ENCODE measurements around the gene TMC4.

TMC4 gene

DNA sequence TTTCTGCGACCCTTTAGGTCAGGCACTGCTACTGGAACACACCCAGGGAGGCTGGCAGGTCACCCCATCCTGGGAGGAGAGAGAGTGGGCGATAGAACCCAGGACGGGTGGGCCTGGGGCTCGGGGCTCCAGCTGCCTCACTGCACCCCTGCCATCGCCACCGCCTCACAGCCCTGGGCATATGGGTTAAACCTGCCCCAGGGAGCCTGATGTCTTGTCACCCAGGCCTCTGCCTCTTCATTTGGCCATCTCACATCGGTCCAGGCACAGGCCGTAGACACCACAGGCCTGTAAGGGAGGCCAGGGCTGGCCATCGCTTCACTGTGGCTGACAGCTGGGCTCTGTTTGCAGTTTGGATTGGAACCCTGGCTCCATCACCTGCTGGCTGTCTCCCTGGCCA lies 47.2 kb downstream of the TMC4 start:
- DNase-seq (ENCODE audit: extremely low read depth, low read depth): no peak
- no peak overlapping the region for H3K4me3 ChIP-seq (replicated peaks; ENCODE audit: low read depth, low read length)
- TF ChIP-seq, protein P1, sequence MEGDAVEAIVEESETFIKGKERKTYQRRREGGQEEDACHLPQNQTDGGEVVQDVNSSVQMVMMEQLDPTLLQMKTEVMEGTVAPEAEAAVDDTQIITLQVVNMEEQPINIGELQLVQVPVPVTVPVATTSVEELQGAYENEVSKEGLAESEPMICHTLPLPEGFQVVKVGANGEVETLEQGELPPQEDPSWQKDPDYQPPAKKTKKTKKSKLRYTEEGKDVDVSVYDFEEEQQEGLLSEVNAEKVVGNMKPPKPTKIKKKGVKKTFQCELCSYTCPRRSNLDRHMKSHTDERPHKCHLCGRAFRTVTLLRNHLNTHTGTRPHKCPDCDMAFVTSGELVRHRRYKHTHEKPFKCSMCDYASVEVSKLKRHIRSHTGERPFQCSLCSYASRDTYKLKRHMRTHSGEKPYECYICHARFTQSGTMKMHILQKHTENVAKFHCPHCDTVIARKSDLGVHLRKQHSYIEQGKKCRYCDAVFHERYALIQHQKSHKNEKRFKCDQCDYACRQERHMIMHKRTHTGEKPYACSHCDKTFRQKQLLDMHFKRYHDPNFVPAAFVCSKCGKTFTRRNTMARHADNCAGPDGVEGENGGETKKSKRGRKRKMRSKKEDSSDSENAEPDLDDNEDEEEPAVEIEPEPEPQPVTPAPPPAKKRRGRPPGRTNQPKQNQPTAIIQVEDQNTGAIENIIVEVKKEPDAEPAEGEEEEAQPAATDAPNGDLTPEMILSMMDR (IDR thresholded peaks at IDR 0.05; ENCODE audit: low read depth, low read length, missing control alignments): no peak

DNA sequence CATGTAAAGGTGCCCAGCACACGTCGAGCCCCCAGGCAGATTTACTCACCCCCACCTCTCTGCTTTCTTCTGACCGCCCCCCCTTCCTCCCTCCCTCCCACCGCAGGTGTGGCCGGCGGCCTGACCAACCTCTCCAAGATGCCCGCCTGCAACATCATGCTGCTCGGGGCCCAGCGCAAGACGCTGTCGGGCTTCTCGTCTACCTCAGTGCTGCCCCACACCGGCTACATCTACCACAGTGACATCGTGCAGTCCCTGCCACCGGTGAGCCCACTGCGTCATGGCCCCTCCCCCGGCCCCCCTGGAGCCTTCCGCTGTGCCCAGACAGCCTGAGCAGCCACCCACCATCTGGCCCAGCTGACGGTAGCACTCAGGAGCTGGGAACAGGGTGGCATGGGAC lies 48.6 kb downstream of the TMC4 start:
- no peak overlapping the region for H3K4me3 ChIP-seq (replicated peaks; ENCODE audit: low read depth, low read length)
- TF ChIP-seq, protein P1 (IDR thresholded peaks at IDR 0.05; ENCODE audit: low read depth, low read length, missing control alignments): no peak
- no peak for DNase-seq (ENCODE audit: extremely low read depth, low read depth)

DNA sequence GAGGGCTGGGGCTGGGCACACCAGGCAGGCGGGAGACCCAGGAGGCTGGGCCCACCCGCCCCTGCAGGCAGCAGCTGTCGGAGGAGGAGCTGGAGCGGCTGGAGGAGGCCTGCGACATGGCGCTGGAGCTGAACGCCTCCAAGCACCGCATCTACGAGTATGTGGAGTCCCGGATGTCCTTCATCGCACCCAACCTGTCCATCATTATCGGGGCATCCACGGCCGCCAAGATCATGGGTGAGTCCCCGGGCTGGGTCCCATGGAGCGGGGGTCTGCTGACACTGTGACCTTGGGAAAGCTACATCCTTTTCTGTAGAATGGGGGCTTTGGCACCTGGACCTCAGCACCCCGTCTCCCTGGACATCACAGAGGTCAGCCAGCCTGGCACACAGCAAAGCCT lies 49.3 kb downstream of the TMC4 start:
- DNase-seq (ENCODE audit: extremely low read depth, low read depth): no peak
- no peak overlapping the region for H3K4me3 ChIP-seq (replicated peaks; ENCODE audit: low read depth, low read length)
- TF ChIP-seq, protein P1 (IDR thresholded peaks at IDR 0.05; ENCODE audit: low read depth, low read length, missing control alignments): no peak

DNA sequence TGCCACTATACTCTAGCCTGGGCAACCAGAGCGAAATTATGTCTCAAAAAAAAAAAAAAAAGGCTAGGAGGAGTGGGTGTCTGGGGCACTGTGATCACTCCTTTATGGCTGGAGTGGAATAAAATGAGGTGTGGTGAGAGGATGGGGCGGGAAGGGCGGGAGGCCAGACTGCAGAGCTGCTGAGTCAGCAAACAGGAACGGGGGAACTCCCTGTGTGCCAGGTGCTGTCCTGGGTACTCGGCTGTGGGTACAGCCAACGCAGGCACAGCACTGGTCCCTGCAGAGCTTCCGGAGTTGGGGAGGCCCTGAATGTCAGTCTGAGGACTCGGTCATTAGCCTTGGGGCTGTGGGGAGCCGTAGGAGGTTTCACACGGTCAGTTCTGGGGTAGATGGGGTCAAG lies 51.7 kb downstream of the TMC4 start:
- TF ChIP-seq, protein P1 (IDR thresholded peaks at IDR 0.05; ENCODE audit: low read depth, low read length, missing control alignments): no peak
- DNase-seq (ENCODE audit: extremely low read depth, low read depth): no peak
- H3K4me3 ChIP-seq (replicated peaks; ENCODE audit: low read depth, low read length): no peak overlapping the region

DNA sequence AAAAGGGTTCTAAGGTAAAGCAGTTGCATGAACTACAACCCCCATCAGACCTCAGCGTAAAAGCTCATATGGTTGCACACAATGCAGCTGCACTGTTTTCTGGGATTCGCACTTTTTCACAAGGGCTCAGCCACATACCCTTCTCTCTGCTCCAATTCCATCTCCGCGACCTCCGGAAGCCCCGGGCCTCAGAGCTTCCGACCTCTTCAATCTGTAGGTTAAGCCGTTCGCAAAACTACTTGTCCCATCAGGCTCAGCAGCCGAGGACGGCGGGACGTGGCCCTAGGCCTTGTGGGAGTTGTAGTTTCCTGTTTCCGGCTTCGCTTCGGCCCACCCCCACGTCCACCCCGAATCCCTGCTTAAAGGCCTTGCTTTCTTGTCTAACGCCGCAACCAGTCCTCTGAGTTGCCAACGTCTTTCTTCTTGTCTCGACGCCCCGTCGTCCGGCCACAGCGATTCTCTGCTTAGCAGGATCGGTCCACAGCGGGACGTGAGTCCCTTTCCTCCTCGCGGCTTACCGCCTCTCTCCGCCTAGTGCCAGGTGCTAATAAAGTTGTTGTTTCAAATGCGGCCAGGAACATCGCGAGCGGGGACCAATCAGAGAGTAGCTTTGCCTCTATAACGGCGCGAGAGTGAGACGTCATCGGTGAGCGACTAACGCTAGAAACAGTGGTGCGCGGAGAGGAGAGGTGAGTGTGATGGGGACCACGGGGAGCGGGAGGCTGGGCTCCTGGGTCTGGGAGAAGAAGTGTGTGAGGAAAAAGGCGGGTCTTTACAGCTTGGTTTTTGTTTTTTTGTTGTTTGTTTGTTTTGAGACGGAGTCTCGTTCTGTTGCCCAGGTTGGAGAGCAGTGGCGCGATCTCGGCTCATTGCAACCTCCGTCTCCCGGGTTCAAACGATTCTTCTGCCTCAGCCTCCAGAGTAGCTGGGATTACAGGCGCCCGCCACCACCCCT lies 57.6 kb downstream of the TMC4 start, which contains the start of the genes PRPF31 and TFPT:
Gene PRPF31 (plus strand): TSS at position 646 of the 955 bp plus-strand sequence. CDS start 2,525 bp downstream, outside the sequence.
Gene TFPT (minus strand): TSS at position 549 of the 955 bp plus-strand sequence. CDS start 388 bp downstream, at position 161.
- peak within 1 kb of the TSS; percentile 82 for H3K4me3 ChIP-seq (replicated peaks; ENCODE audit: low read depth, low read length)
- TF ChIP-seq, protein P1 (IDR thresholded peaks at IDR 0.05; ENCODE audit: low read depth, low read length, missing control alignments): no peak
- peak; percentile 97 for DNase-seq (ENCODE audit: extremely low read depth, low read depth)

DNA sequence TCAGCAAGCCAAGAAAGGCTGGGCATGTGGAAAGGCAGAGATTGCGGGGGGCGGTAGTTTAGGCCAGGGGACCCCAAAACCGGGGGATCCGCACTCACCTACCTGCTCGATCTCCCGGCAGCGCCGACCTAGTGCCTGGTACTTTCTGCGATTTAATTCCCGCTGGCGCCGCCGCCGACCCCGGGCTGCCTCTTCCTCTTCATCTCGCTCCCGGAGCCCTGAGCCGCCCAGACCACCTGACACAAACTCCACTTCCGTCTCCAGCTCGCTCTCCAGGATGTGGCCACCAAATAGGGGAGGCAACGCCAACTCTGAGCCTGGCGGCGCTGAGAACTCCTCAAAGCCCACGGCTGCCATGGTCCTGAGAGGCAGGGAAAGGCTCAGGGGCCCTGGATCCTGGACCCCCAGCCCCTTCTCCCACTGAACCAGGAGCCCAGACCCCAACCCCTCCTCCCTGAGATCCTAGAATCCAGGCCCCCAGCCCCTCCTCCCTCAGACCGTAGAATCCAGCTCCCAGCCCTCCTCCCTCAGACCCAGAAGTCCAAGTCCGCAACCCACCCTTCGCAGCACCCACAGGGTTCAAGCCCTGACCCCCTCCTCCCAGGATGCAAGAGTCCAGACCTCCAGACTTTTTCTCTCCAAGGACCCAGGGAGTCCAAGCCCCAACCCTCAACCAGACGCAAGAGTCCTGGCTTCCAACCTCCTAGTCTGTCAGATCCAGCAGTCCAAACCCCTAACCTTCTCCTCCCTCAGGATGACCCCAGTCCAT lies 58.4 kb downstream of the TMC4 start:
- TF ChIP-seq, protein P1 (IDR thresholded peaks at IDR 0.05; ENCODE audit: low read depth, low read length, missing control alignments): no peak
- no peak for DNase-seq (ENCODE audit: extremely low read depth, low read depth)
- peak overlapping the region; percentile 82 for H3K4me3 ChIP-seq (replicated peaks; ENCODE audit: low read depth, low read length)

Measured in HFF-Myc (cell line).